GM19328 (cell line): ENCODE data around the gene N4BP2L2.

Source experiments
- ATAC-seq: cut with Tn5 transposase; IDR thresholded peaks from one replicate; pipeline ENCODE4 v1.9.1; 2021; ENCODE audit warnings: mild to moderate bottlenecking, moderate library complexity; ENCODE audit not compliant: unreplicated experiment

Gene N4BP2L2

DNA sequence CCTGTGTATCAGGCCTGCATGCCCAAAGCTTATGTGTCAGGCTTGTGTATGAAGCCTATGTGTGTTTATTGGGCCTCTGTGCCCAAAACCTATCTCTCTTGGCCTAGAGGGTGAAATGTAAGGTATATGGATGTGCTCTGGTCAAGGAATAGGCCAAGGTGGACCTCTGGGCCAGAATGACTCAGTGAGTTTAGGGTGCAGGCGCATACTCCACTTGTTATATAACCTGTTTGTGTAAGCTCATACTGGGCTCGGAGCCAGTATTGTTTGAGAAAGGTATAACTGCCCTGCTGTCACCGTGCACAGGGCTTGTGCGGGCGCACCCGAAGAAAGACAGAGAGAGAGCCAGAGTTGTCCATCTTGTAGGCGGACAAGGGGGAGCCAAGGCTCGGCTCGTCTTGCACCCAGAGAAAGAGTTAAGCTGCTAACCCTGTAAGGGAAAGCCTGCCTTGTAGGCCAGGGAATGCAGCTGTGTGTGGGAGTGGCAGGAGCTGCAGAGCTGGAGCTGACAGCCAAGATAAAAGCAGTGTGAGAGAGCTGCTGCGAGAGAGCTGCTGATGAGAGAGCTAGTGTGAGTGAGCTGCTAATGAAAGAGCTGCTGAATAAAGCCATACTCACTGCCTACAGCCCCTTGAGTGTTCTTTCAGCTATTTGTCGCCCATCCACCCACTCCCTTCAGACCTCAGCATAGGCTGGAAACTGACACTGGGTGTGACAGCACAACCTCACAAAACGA is 67.2 kb downstream of the N4BP2L2 start:
- no peak for ATAC-seq

DNA sequence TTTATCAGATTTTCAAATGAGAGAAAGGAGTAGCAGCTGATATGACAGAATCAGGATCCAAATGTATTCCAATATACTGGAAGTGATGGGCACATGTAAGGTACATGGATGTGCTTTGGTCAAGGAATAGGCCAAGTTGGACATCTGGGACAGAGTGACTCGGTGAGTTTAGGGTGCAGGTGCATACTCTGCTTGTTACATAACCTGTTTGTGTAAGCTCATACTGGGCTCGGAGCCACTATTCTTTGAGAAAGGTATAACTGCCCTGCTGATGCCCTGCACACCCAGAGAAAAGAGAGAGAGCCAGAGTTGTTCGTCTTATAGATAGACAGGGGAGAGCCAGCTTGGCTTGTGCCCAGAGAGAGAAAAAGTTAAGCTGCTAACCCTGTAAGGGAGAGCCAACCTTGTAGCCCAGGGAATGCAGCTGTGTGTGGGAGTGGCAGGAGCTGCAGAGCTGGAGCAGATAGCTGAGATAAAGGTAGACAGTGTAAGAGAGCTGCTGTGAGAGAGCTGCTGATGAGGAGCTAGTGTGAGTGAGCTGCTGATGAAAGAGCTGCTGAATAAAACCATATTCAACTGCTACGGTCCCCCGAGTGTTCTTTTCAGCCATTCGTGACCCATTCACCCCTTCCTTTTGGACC is 70.0 kb downstream of the N4BP2L2 start:
- no peak for ATAC-seq

GRCh38 chr13:32456591-32456990 is 82.0 kb downstream of the N4BP2L2 start:
- ATAC-seq = no peak

- no peak for ATAC-seq
Measured at GRCh38 chr13:32455594-32455903, 83.0 kb downstream of the N4BP2L2 start.

DNA sequence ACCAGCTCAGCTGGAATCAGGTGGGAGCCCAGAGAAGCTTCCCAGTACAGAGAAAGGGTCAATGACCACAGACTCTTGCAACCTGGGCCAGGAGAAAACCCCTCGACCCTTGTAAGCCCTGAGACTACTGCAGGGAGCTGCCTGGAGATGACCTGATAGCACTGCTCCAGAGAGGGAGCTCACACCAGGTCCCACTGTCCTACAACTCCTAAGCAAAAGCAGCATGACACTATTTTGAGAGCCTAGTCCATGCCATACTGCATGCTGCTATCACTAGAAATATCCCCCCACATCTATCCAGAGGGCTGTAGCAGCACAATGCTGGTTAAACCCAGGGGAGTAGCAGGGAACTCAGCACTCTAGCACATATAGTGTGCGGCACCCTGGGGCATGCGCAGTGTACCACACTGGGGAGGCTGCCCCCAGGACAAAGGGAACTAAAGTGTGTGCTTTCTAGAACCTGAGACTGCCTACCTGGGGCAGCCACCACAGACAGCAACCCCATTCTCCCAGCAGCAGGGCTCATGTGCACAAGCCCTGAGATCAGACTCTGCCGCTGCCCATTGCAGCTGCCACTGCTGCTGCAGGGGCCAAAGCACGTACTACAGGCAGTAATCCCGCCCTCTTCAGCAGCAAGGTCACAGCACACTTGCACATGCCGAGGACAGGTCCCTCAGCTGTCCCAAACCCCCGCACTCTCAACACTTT is 83.6 kb downstream of the N4BP2L2 start:
- ATAC-seq = no peak

DNA sequence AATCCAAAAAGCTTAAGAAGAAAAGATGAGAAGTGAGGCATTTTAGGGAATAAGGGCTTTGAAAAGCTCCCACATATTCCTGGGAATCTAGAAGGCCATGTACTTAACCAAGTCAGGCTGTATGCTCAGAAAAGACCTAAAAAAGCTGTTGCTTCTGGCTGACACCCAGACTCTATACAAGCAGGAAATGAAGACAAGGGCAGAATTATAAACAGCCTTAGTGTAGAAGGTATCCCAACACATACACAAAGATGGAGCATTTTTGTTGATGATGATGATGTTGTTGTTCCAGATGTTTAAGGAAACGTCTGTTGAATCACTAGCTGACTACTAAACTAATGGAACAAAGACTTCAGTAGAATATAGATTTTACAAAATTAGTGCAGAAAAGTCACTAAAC is 84.6 kb downstream of the N4BP2L2 start:
- no peak for ATAC-seq

GRCh38 chr13:32448972-32449371 is 89.6 kb downstream of the N4BP2L2 start:
- ATAC-seq = no peak

DNA sequence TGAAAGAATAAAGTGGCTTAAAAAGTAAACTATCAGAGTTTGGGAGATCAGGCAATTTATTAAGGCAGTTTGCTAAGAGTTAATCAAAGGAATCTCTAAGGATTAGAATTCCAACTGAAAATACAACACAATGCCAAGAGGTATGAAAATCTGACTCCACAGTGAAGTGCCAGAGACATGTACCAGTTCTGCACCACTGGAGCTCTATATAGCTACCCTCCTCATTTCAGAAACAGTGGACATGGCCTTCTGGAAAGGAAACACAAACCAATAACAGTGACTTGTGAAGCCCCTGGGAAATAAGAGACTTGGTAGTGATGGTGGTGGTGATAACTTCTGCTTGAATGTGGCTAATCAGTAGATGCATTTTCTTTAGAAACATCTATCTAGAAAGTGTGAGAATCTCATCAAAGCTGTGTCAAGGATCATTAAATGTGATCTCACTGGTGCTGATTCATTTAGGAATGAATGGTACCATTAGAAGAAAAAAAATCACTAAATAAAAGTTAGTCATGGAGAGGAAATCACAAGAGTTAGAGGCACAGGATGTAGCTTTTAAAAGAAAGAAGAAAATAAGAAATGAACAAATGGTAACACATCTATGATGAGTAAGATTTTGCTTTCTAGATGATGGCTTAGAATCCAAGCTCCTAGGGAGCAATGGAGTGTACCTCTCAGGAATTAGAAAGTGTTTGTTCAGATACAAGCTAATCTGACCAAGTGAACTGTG is 90.5 kb downstream of the N4BP2L2 start:
- no peak for ATAC-seq

GRCh38 chr13:32446773-32447465 is 91.7 kb downstream of the N4BP2L2 start:
- ATAC-seq = no peak

- ATAC-seq = no peak
Measured at GRCh38 chr13:32446220-32446619, 92.4 kb downstream of the N4BP2L2 start.

DNA sequence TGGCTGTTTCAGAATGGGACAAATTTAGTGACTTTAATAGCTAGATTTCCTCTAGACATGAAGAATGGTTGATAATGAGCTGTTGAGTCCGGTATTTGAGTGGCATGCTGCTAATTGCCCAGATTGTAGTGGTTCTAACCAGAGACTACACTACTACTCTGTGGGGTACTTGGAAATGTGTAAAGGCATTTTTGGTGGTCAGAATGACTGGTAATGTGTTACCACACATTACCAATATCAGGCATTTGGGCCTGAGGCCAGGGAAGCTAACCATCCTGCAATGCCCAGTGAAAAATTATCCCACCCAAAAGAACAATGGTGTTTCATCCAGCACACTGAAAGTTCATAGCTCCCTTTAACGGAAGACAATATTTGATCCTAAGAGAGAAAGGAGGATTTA is 93.1 kb downstream of the N4BP2L2 start:
- ATAC-seq = no peak

GRCh38 chr13:32443111-32443510 is 95.5 kb downstream of the N4BP2L2 start:
- no peak for ATAC-seq

GRCh38 chr13:32438871-32439270 is 99.7 kb downstream of the N4BP2L2 start:
- no peak for ATAC-seq

GRCh38 chr13:32432856-32433255 is 105.7 kb downstream of the N4BP2L2 start:
- ATAC-seq = no peak

DNA sequence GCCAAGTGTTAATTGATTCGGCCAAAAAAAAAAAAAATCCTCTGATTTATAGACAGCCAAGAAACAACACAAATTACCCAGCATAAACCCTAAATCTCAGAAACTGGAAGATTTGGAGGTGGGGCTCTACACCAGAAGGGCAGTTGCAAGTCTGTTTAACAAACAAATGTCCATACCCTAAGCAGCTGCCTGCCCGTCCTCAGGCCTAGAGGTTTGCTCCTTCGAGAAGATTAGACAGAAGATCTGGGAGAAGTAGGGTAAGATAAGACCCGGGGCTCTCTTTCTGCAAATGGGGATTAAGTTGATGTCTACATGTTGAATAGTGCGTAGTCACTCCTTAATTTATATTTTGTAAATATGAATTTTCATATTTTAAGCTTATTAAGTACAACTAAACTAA is 107.2 kb downstream of the N4BP2L2 start:
- ATAC-seq = no peak

GRCh38 chr13:32430018-32430747 is 108.4 kb downstream of the N4BP2L2 start:
- ATAC-seq = no peak

DNA sequence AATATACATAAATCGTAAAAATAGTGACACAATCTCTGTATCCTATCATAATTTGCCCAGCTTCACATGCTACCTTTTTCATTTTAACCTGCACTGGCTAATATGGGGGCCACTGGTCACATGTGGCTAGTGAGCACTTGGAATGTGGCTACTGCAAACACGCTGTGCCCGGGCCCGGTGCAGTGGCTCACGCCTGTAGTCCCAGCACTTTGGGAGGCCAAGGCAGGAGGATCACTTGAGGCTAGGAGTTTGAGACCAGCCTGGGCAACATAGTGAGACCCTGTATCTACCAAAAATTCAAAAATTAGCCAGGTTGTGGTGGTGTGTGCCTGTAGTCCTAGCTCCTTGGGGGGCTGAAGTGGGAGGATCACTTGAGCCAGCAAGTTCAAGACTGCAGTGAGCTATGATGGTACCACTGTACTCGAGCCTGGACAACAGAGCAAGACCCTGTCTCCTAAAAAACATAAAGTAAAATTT is 109.1 kb downstream of the N4BP2L2 start:
- ATAC-seq = no peak

- ATAC-seq = no peak
Measured at GRCh38 chr13:32428581-32429432, 109.8 kb downstream of the N4BP2L2 start.

DNA sequence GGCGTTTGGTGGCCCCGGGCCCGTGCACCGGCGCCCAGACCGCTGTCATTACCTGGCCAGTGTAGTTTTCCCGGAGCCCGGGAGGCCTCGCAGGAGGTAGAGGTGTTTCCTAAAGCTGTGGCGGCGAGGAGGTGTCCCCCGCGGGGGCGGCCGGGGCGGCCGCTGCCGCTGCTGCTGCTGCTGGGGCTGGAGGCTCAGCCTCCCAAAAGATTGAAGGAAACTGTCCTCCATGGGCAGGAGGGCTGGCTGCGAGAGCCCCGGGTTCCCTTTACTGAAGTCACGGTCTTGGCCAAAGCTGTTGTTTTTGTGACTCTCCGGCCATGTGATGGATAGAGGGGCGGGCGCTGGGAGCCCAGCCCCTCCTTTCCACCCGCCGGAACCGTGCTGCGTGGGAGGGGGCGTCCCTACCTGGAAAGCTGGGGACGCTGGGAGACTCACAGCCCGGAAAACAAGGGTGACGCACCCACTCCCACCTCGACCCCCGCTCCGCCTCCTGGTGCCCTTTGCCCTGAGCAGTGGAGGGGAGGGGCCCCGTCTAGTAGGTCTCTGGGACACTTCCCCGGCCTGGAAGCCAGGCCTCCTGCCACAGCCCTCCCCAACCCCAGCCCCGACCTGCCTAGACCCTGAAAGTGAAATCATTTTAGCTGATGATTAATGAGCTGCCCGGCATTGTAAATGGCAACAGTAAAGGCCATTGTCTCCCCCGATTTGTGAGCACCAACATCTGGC is 110.6 kb downstream of the N4BP2L2 start, which contains the start of gene N4BP2L1:
Gene N4BP2L1, minus strand, starts transcription at position 279 of the 729 bp plus-strand sequence. Its CDS starts 48 bp downstream, at position 231.
- ATAC-seq = peak; percentile 66
